ENCODE measurements around the gene TENT4A. TPM values are rescaled to one million over a fixed set of nuclear protein-coding genes. Genes with fewer than 3 reads are reported as not detected.
"Not testable (repeated sequence)": the region's sequence is repeated elsewhere in the genome, so short reads cannot be mapped to it uniquely, and the experiment has no call there.

The TENT4A gene
- 28.6 TPM for total RNA-seq

- peak; percentile 75 for DNase-seq (ENCODE audit: low spot score)
- no peak for ATAC-seq
- intact Hi-C loops (cut with DNase I): loop anchor here (10.0 kb wide), 1 partner anchor 79 kb away; the partner anchor contains the start of genes NSUN2 and SRD5A1
Observed at GRCh38 chr5:6713274-6714225, at the start of gene TENT4A. Gene TENT4A, plus strand, starts transcription at chr5:6713432. Its CDS starts 552 bp downstream, at chr5:6713984.

DNA sequence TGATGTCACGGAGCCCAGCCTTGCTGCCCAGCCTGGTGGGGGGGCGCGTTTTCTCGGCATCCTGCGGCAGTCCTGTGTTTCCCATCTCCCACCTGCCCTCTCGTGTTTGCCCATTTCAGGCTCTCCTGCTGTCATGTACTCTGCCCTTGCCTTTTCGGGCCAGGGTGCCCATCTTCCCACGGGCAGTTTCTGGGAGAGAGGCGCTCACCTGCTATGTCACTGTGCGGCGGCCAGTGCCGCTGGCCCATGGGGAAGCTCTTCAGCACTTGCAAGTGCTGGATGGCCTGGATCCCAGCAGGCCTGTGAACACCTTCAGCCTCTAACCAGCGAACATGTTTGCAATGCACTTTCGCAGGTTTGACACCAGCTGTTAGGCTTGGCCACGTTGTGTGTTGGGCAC, 46.5 kb upstream of the TENT4A start:
- intact Hi-C loops (cut with DNase I): no loop called here
- DNase-seq (ENCODE audit: low spot score): no peak
- no peak for ATAC-seq

DNA sequence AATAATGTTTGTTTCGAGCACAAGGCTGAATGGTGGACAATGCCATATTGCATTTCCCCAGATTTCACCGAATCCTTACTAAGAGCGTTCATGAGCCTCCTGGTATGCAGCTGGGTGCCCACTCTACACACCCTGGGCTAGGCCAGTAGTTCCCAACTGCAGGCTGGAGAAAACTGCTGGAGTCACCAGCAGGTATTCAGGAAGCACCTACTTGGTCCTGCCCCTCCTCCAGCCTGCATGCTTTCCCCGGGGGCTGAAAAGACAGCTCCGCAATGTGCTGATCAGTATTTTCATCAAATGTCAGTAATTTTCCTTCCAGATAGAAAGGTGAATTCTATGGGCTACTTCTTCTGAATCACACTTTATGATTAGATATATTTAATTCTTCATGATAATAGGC, 45.6 kb upstream of the TENT4A start:
- ATAC-seq: no peak
- no peak for DNase-seq (ENCODE audit: low spot score)
- intact Hi-C loops (cut with DNase I): no loop called here

- intact Hi-C loops (cut with DNase I); DNase-seq (ENCODE audit: low spot score); ATAC-seq: not testable (repeated sequence)
Observed at GRCh38 chr5:6668717-6669116, 44.5 kb upstream of the TENT4A start.

- intact Hi-C loops (cut with DNase I): no loop called here
- DNase-seq (ENCODE audit: low spot score): no peak
- no peak for ATAC-seq
Observed at GRCh38 chr5:6673031-6673430, 40.2 kb upstream of the TENT4A start.

DNA sequence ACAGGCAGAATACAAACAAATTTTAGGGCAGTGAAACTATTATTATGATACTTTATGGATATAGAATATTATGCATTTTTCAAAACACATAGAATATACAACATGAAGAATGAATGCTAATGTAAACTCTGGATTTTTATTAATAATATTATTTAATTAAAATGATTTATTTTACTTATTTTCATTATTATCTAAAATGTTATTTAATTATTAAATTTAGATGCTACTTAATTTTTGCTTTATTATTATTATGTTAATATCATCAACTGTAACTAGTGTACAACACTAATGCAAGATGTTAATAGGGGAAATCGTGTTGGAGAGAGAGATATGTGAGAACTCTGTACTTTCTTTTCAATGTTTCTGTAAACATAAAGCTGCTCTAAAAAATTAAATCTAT, 39.3 kb upstream of the TENT4A start:
- intact Hi-C loops (cut with DNase I): no loop called here
- ATAC-seq (no peak), DNase-seq (ENCODE audit: low spot score) (no peak)

DNA sequence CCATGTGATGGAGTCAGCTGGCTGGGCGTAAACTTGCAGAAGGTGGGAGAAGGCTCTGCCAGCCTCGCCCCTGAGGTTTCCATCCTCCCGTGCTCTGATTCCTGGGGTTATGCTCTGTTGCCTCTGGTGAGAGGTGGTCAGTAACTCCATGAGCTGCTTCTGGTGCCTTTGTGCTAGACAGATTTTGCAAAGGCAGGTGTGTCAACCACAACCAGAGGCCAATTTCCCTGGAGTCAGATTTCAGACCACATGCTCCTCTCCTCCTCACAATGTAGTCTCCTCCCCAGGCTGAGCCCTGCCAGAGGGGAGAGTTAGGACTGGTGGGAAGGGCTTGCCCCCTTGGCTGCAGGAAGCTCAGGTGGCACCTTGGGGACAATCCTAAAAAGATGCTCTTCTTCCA, 38.8 kb upstream of the TENT4A start:
- ATAC-seq: no peak
- intact Hi-C loops (cut with DNase I): no loop called here
- DNase-seq (ENCODE audit: low spot score): no peak

GRCh38 chr5:6674886-6675285, 38.3 kb upstream of the TENT4A start:
- intact Hi-C loops (cut with DNase I): no loop called here
- ATAC-seq: no peak
- DNase-seq (ENCODE audit: low spot score): no peak

DNA sequence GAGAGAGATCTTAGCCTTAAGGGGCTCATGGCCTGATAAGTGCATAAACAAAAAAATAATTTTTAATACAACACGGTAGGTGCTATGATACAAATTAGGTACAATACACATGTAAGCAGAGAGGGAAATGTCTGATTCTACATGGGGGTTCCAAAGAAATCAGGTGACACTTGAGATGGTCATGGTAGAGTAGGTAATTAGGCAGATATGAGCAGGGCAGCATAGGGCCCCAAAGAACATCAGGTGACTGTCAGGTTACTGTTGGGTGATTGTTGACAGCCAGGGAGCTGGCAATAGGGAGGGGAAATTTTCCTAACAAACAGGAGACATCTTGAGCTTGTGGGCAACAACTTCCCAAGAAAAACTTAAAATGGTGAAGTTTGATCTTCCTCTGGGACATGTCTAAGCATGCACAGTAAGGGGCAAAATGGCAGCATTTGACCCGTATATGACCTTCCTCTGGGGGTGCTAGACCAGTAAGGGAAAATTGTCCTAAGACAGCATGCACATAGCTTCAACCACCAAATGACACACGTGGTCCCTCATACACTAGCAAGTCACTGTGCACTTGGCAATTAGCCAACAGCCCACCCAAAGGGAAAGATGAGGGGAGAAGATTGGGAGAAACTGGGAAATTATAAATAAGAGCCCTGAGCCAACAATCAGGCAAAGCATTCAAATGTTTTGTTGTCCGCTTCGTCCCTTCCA, 37.3 kb upstream of the TENT4A start:
- ATAC-seq (no peak), DNase-seq (ENCODE audit: low spot score) (no peak)
- intact Hi-C loops (cut with DNase I): no loop called here

DNA sequence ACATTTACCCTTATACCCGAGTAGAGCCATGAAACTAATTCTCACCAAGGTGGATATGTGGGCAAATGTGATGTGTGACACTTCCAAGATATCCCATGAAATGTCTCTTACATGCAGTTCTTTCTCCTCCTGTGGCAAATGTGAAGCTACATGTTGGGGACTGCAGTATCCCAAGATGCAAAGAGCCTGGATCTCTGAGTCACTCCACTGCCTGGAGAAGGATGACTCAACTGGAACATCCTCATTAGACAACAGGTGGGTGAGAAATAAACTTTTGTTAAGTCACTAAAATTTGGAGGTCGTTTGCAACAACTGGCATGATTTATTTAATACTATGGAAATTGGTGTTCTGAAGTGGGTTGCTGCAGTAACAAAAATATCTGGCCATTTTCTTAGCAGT, 36.5 kb upstream of the TENT4A start:
- no peak for ATAC-seq
- intact Hi-C loops (cut with DNase I): no loop called here
- no peak for DNase-seq (ENCODE audit: low spot score)

- no peak for ATAC-seq
- intact Hi-C loops (cut with DNase I): no loop called here
- no peak for DNase-seq (ENCODE audit: low spot score)
Observed at GRCh38 chr5:6678385-6678784, 34.8 kb upstream of the TENT4A start.

GRCh38 chr5:6680922-6681321, 32.3 kb upstream of the TENT4A start:
- intact Hi-C loops (cut with DNase I): no loop called here
- ATAC-seq (no peak), DNase-seq (ENCODE audit: low spot score) (no peak)

DNA sequence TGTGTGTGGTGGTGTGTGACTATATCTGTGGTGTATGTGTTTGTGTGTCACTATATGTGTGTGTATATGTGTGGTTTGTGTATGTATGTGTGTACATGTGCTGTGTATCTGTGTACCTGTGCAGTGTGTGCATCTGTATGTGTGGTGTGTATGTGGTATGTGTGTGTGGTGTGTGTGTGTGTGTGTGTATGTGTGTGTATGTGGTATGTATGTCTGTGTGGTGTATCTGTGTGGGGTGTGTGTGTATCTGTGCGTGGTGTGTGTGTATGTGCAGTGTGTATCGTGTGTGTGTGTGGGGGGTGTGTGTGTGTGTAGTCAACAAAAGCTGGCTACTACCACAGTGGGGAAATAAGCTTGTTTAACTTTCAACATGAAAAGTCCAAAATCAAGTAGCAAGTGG, 31.6 kb upstream of the TENT4A start:
- ATAC-seq: no peak
- intact Hi-C loops (cut with DNase I): no loop called here
- DNase-seq (ENCODE audit: low spot score): no peak

- intact Hi-C loops (cut with DNase I): no loop called here
Observed at GRCh38 chr5:6682239-6682638, 31.0 kb upstream of the TENT4A start.

DNA sequence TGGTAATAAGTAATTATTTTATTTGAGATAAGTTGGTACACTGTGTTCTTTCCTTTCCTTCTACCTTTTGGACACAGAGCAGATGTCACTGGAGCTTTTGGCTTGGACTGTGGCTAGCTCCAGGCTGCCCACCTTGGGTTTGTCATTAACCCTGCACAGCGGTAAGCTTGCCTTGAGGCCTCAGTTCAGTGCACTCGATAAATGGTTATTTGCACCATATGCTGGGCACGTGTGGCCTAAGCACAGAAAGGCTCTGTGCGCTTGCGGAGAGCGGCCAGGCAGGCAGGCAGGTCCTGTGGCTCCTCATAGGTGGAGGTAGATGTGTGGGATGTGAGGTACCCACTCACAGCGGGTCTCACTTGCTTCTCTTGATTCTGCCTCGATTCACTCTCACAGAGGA, 30.0 kb upstream of the TENT4A start:
- DNase-seq (ENCODE audit: low spot score) (no peak), ATAC-seq (no peak)
- intact Hi-C loops (cut with DNase I): no loop called here

More at GRCh38 chr5:6682239-6682638, 31.0 kb upstream of the TENT4A start:
- DNase-seq (ENCODE audit: low spot score): no peak
- ATAC-seq: no peak

DNA sequence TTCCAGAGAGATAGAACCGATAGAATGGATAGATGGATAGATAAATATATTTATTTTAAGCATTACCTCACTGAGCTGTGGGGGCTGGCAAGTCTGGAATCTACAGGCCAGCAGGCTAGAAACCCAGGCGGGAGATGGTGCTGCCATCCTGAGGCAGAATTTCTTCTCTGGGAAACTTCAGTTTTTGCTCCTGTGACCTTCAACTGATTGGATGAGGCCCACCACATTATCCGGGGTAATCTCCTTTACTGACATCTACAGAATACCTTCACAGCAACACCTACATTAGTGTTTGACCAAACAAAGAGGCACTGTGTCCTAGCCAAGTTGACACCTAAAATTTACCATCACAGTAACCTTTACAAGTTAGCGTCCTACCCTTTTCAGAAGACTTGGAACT, 29.2 kb upstream of the TENT4A start:
- intact Hi-C loops (cut with DNase I): no loop called here
- no peak for DNase-seq (ENCODE audit: low spot score)
- no peak for ATAC-seq

DNA sequence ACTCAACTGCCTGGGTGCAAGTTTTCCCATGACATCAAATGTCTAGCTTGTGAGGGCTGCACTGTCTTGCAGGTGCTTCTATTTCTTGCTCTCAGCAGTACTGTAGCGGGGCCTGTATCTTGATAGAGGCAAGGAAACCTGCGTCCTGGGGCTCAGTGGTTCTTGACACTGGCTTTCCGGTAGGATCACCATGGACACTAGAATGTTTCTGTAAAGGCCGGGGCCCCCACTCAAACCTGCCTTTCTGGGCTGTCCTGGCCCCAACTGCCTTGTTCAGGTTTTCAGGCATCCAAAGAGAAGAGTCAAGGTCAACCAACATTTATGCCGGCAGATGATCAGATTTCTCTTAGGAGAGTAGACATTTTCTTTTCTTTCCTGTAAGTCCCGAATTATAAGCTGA, 26.7 kb upstream of the TENT4A start:
- intact Hi-C loops (cut with DNase I): no loop called here
- ATAC-seq (no peak), DNase-seq (ENCODE audit: low spot score) (no peak)

DNA sequence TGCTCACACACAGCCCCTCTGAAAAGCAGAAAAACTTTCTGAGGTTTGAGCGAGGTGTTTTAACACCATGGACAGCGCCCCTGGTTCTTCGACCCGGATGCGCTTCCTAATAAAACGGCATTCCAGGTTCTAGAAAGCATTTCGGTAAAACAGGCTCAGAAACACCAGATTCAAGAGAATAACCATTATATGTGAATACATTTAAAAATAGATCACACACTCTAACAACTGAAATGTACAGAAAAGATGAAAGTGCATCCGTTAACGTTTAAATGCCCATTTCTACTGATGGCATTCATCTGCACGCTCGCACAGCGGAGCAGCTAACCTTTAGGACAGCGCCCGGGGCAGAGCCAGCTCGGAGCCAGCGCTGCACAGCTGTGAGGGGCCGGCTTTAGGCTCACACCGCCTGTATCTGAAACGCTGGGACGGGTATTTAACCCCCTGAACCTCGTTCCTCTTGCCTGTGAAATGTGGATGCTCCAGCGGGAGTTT, 26.3 kb upstream of the TENT4A start:
- peak; percentile 66 for ATAC-seq
- intact Hi-C loops (cut with DNase I): no loop called here

DNA sequence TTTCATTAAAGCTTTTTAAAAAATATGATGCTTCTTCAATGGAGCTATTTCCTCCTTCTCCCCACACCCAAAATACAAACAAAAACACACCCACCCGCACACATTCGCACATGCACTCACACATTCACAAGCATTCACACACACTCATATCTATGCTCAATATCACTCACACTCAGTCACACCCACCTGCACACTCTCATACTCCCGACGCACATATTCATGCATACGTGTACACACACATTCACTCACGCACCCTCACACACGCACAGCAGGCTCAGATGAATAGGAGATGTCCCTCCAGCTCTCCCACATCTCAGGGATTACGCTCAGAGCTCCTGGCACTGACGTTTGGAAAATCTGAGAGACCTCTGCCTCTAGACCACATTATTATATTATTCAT, 25.7 kb upstream of the TENT4A start:
- DNase-seq (ENCODE audit: low spot score) (no peak), ATAC-seq (no peak)
- intact Hi-C loops (cut with DNase I): no loop called here

More for the DNA sequence above, 26.3 kb upstream of the TENT4A start:
- DNase-seq (ENCODE audit: low spot score): no peak

- ATAC-seq: no peak
- no peak for DNase-seq (ENCODE audit: low spot score)
- intact Hi-C loops (cut with DNase I): no loop called here
Observed at GRCh38 chr5:6692906-6693305, 20.3 kb upstream of the TENT4A start.

Data from sciatic nerve (tissue), 2 donors.